Esophagus mucosa (tissue), 1 donor: ENCODE measurements around the gene BBOX1. TPM values are rescaled to one million over a fixed set of nuclear protein-coding genes. Genes with fewer than 3 reads are reported as not detected.

Source experiments
- ATAC-seq: fragments of 200-7000 bp; cut with Tn5 transposase; one replicate; pipeline ENCODE4 v1.9.1; 2020
- total RNA-seq: library from RNA; stranded (reverse); gene quantifications from one replicate; pipeline ENCODE4 v1.2.4, GENCODE V29; 2023
- donor health status: DM: yes; HTN: yes; CAD: no.

BBOX1 gene
- total RNA-seq, 1 donor from 2014 or later, result 13.7 TPM

DNA sequence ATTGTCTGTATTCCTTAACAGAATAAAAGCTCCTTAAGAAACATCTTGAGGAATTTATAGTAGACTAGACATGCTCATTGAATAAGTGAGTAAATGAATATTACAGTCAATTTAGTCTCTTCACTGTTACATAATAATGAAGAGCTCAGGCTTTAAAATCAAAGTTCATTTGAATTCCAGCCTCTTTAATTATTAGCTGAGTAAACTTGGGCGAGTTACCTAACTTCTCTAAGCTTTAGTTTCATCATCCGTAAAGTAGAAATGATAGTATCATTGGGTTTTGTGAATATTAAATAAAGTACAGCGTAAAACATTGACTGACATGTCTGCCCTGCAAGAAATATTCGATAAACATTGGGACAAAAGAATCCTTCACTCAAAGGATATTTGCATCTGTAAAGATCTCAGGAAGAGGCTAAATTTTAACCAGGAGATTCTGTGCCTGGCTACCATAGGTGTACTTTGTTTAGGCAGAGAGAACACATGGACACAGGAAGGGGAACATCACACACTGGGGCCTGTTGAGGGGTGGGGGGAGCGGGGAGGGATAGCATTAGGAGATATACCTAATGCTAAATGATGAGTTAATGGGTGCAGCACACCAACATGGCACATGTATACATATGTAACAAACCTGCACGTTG is 15.2 kb upstream of the BBOX1 start:
- no peak for ATAC-seq

DNA sequence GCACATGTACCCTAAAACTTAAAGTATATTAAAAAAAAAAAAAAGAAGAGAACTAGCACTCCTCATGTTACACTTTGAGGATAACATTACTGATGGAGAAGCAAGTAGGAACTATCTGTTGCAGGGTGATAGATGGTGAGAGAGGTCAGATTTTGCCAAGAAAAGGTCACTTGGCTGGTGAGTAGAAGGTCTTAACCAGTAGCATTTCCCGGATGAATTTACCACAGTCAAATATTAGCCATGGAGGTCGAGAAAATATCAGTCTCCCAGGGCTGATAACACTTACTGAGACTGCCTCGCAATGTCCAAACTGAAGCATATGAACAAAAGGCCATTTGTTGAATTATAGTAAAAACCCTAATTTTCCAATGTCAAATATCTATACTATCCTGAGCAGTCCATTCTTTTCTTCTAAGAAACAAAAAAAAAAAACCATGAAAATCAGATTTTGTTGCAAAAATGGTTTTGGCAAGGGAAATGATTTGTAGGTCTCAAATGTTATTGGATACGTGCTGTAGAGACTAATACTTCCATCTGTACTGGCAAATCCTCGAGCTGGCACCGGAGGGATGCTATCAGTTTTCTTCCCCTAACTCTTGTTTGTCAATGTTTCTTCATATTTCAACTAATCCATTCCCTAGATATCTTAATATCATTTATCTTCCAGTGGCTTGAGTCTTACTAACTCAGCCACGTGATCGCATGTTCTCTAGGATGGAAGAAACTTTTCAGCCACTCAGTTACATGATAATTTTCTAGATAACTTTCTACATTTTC is 14.5 kb upstream of the BBOX1 start:
- ATAC-seq, result no peak

DNA sequence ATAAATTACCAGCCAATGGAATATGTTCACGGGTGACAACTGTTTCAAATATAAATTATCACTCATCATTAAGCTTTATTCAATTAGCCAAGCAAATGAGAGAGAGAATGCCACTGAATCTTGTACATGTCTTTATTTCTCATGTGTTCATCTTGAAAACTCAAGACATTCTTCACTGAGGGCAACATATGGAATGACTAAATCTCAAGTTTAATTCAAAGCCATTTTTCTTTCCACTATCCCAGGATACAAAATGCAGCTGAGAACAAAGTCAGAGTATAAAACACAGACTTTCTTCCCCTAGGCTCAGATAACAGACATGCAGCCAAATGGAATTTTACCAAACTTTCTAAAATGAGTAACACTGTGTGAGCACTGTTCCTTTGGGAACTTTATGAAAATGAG is 12.1 kb upstream of the BBOX1 start:
- no peak for ATAC-seq

DNA sequence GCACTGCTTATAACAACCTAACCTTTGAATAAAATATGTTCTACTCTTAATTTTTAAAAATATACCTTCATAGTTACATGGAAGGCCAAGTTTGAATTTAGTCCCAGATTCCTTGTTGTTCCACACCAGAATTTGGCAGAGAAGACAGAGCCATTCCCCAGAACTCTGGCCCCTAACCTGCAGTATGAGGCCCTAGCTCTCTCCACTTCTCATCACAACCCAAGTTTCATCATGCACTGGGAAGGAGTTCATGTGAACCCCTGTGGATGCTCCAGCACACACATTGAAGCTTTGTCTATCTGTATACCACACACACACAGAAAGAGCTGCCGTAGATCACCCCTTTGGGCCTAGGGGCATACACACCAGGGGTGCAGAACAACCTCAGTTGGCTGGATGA is 10.6 kb upstream of the BBOX1 start:
- ATAC-seq, result no peak

DNA sequence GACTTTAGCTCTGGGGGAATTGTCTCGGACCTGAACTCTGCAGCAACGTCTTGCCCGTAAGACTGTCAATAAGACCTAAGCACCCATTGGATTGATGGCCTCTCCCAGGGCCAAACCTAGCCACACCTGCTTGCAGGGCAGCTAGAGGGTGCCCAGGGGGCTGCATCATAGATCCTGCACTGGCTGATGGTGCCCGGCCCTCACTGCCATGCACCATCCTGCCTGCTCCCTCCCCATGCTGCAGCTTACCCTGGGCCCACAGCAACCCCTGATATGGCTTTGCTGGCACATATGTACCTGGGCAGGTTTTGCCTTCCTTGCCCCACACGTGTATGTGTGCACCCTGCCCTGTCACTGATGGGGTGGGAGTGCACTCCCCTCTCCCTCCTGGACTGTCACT is 8.9 kb upstream of the BBOX1 start:
- no peak for ATAC-seq

DNA sequence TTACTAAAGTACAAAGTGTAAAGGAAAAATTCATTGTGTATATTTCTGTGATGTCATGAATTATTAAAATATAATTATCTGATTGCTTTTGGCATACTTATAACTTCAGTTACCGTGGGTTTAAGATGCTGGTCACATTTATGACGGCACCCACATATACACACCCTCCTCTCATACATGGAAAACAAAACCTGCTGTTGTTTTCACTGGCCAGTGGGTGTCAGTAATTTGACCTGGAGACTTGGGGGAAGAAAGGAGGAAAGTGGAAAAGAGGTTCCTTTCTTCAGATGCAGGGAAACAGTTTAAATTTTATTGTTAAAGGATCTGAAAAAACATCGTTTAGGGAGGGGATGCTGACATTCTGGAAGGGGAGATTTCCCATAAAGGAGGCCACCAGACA is 742 bp upstream of the BBOX1 start:
- ATAC-seq, result no peak

DNA sequence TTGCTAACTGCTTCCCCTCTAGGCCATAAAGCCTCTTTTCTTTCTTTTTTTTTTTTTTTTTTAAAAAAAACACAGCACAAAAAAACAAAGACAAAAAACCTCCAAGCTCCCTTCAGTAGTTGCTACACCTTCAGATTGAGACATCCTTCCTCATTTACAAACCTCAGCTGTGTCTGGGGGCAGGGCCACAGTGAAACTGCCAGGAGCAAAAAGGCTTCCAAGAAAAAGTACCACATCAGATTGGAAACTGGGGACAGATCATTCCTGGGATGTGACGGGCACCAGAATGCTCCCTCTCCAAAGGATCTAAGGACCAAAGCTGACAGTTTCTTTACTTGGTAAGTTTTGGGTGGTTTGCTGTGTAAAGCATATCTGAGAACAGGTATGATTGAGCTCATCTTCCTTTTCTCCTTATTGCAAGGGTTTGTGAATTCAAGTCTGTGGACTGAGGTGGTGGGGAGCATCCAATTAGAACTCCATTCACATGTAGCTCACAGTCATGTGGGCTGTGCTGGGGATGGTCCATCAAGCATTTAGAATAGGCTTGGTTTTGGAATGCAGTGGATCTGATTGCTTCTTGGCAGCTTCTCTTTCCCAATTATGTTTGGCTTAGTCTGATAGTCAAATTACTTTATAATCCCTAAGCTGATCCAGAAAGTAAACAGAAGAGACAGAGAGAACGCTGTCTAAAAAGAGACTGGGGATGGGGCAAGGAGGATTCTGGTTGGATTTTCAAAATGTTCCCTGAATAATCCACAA is 705 bp downstream of the BBOX1 start:
- ATAC-seq, result no peak

DNA sequence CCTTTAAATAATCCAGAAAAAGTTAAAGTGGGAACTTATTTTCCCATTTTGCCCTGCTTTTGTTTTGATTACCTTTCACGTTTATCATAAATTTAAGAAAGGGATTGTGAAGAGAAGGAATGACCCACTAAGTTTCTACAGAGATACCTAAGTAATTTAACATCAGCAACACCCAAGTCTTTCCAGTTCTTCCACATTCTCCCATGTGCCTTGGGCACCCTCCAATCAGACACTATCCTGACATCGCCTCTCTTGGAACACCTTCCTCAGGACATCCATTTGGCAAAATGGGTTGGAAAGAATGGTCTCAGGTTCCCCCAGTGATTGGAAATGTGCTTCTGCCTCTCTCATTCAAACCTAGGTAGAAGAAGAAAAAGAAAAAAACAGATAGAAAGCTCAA is 6.3 kb downstream of the BBOX1 start:
- ATAC-seq, result peak; percentile 89

DNA sequence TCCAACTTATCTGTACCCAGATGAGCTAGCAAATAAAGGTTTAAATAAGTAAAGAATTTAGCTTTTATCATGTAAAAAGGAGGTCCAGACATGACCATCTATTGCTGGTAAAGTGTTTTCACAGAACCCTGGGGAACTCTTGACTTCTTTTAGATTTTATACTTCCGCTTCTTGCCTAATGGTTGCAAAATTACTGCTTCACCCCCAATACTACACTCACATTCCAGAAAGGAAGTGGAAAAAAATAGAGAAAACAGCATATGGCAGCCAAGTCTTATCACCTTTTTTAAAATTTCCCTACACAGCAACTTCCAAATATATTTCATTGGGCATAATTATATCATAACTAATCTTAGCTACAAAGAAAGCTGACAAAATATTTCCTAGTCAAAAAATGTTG is 12.1 kb downstream of the BBOX1 start:
- ATAC-seq, result no peak

DNA sequence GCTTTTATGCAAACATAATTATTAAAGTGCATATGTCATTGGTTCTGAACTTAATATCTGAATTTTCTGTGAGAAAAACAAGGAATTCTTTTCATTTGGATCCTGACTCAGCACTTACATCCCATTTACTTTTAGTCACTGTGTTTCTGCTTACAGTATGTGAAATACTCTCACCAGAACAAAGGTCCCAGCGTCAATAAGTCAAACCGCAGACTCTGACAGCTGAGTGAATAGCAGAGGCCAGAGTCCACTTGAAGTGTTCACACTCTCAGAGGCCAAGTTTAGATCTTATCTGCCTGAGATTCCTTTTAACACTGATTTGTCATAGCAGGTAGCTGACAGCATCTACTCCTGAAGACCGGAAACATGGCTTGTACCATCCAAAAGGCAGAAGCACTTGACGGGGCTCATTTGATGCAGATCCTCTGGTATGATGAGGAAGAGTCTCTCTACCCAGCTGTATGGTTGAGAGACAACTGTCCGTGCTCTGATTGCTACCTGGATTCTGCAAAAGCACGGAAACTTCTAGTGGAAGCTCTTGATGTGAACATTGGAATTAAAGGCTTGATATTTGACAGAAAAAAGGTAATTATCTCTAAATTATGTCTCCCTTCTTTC is 14.6 kb downstream of the BBOX1 start:
- no peak for ATAC-seq

DNA sequence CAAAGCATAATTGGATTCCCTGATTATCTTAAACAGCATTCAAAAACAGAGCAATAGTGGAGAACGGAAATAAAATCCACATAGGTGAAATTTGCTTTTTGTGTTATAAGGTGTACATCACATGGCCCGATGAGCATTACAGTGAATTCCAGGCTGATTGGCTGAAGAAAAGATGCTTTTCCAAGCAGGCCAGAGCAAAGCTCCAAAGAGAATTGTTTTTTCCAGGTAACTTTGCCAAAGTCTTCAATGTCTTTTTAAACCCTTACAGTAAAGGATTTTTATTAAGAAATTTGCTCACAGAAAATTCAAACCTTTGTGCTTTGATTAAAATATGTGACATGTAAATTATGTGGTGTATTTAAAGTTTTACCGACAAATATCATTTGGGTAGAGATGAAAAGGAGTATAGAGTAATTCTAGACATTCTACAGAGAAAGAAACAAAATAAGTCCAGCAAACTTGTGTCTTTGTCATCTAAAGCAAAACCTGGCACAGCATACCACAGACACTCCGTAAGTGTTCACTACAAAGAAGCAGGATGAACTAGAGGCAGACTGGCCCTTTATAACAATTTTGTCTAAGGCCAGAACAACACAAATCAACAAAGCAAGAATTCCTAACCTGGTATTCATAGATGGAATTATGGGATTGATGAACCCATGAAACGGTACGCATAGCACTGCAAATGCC is 16.6 kb downstream of the BBOX1 start:
- ATAC-seq, result no peak

DNA sequence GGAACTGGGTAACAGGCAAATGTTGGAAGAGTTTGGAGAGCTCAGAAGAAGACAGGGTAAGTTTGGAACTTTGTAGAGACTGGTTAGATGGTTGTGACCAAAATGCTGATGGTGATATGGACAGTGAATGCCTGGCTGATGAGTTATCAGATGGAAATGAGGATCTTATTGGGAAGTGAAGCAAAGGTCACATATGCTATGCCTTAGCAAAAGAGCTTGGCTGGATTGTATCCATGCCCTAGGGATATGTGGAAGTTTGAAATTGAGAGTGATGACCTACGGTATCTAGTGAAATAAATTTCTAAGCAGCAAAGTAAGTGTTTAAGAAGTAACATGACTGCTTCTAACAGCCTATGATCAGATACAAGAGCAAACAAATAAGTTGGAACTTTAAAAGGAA is 17.8 kb downstream of the BBOX1 start:
- no peak for ATAC-seq

DNA sequence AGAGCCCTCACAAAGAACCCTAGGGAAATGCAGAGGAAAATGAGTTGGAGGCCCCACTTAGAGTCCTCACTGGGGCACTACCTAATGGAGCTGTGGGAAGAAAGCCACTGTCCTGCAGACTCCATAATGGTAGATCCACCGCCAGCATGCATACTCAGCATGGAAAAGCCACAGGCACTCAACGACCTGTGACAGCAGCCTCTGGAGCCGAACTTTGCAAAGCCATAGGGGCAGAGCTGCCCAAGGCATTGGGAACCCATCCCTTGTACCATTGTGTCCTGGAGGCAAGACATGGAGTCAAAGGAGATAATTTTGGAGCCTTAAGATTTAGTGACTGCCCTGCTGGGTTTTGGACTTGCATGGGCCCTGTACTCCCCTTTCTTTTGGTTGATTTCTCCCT is 18.8 kb downstream of the BBOX1 start:
- no peak for ATAC-seq

DNA sequence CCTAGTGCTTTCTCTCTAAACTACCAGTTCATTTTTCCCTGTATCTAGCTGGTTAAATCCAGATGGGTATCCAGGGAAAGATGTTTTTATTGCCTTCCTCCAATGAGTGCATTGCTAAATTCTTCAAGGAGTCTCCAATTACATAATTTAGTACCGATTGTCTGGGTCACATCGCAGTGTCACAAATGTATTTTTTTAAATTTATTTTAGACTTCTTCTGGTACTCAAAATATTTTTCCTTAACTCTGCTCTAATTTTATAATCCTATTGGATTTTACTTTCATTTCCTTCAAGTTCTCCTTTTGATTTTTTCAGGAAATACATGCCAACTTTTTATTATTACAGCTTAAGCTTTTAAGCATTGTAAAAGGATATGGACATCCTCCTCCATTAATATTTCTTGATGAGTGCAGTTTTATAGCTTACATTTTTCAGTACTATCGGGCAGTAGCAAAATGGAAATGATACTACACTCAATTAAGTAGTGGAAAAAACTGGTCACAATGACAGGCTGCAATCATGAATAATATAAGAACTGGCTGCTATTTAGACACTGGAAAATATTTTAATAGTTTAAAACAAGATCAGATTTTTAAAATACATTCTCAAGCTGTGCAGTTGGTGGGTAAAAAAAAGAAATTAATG is 20.3 kb downstream of the BBOX1 start:
- ATAC-seq, result no peak

DNA sequence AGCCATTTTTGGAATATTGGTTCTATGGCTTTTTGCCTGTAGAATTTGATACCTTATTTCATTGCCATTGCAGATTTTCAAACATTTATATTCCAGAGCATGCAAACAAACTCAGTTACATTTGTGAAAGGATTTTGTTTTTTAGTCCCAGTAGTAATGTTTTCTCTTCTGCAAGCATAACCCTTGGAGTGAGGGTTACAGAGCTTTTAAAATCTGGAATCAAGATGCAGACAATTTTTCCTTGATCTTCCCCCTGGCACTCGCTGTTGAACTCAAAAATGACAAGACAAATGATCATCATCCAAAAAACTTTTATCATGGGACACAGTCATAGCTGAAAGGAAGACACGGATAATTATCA is 20.8 kb downstream of the BBOX1 start:
- ATAC-seq, result no peak

DNA sequence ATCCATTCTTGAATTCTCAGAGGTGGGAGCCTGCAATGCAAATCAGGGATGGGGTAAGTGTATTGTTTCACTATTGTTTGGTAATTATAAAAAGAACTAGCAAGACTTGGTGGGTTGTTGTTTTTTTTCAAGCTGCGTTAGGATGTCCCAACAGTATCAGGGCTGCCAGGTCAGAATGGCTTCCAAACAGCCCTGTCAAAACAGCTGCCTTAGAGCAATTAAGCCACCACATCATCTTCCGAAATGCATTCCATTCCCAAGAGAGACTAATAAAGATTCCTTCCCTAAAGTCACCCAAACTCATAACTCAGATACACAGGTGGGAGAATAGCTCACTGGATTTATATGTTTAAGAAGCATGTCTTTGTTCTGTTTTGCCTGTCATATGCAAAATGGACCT is 23.5 kb downstream of the BBOX1 start:
- ATAC-seq, result no peak

DNA sequence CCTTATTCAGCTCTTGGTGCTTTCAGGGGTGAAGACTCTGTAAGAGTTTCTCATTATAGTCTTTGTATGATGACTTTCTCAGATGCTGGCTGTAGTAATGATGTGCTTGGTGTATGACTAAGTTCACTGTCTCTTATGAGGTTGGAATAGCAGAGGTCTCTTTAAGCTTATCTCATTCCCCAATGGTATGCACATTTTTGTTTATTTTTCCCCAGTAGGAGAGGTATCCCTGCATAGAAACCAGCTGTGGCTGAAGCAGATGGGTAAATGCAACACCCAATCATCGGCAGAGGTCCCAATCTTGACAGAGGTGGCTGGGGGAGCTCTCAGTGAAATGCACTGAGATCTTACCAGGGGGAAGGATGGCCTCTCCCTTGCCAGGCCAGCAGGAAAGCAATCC is 34.6 kb downstream of the BBOX1 start:
- no peak for ATAC-seq

DNA sequence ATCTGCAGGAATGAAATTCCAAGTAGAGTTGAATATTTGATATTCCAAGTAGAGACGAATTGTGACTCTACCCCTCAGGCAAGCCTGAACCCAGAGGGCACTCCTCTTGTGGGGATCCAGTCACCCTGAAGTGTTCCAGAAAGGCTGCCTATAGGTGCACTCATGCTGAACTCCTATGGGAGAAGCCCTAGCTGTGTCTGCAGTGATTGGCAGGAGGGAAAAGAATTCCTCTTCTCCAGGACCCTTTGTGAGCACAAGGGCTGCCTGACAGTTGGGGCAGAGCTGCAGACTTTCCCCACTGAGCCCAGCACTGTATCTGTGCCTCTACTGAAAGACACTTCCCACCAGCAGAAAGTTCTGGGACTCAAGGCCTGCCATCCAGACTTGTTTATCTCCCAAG is 35.0 kb downstream of the BBOX1 start:
- no peak for ATAC-seq

DNA sequence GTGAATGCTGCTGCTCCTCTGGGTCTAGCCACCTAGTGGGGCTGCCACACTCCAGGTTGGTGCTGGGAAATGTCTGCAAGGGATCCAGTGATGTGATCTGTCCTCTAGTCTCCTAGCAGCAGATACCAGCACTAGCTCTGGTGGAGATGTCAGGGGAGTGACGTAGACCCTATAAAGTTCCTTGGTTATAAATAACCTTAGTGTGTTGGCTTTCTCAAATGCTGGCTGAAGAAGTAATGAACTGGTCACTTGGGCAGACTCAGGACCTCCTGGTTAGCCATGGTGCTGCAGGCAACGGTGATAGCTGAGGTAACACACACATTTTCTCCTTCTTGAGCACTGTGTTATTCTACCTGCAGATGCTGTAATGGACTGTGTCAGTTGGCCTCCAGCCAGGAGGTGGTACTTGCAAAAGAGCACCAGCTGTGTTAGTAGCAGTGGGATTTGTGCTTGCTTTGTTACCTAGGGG is 35.5 kb downstream of the BBOX1 start:
- no peak for ATAC-seq

DNA sequence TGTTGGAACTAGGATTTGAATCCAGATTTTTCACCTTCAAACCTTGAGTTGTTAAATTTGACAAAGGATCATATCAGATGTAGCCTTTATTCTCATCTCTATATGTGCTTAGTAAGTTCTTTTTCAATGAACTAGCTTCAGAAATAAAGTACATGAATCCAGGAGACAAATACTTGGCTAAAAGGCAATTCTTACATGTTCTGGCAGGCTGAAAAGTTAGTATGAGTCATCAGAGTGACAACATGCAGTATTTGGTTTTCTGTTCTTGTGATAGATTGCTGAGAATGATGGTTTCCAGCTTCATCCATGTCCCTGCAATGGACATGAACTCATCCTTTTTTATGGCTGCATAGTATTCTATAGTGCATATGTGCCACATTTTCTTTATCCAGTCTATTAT is 40.4 kb downstream of the BBOX1 start:
- ATAC-seq, result peak; percentile 38

DNA sequence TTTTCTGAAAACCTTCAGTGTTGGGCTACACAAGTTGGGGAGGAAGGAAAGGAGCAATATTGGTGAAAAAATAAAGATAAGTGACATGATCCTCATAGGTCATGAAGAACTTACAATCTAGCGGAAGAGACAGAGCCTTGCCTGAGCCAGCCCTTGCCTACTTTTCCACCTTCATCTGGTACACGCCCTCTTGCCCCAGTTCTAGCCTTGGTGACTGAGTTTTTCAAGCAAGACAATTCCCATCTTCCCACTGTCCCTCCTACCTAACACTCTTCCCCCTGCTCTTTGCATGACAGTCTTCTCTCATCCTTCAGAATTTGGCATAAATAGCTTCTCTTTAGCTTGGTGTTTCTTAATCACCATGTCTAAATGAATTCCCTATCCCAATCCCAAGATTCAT is 42.6 kb downstream of the BBOX1 start:
- no peak for ATAC-seq

DNA sequence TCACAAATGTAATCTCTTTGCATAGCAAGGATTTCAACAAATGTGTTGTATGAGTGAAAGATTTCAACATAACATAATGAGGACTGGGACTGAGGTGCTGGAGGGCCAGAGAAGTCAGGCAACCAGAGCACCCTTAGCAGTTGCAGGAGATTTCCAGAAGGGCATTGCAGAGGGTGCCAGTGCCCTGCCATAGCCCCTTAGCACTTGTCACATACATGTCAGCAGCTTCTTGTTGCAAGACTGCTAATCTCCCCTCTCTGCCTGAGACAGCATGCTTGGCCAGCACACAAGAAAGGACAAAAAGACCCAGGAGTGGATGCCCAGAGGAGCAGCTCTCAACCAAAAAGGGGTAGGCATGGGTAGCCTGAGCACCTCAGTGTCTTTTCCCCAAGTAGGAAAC is 43.2 kb downstream of the BBOX1 start:
- no peak for ATAC-seq
